SK-N-SH (cell line): ENCODE data around the gene NOLC1. TPM values are rescaled to one million over a fixed set of nuclear protein-coding genes. Genes with fewer than 3 reads are reported as not detected.

Source experiments
- CTCF ChIA-PET: fragments of 300-600, 350-600 bp; formaldehyde crosslinking; extraction: SDS; loops from one replicate; lab custom pipeline; 2021; lab: Yijun Ruan, JAX
- POLR2A ChIA-PET: fragments of 350-600 bp; sonication (Branson Sonifier 250); formaldehyde crosslinking; extraction: SDS; loops from one replicate; lab custom pipeline; 2020; ENCODE audit warnings: antibody characterized with exemption, inconsistent platforms; lab: Yijun Ruan, JAX
- DNase-seq: peaks from one replicate; pipeline ENCODE4 v3.0.0; 2012
- H2AFZ ChIP-seq: fragments of 200-600 bp; sonication (generic); 2 replicates; pipeline ENCODE4 v1.8.1; 2016; ENCODE audit warnings: antibody characterized with exemption, mild to moderate bottlenecking, low read depth
- H3F3A ChIP-seq: fragments of 200-600 bp; sonication (generic); replicated peaks from 2 replicates; pipeline ENCODE3; 2016; ENCODE audit warnings: antibody characterized with exemption, mild to moderate bottlenecking; ENCODE audit not compliant: insufficient read depth
- H3K27ac ChIP-seq, 2 experiments: fragments of 200-500 bp in 1 of 2; fragments of 200-600 bp in 1 of 2; sonication (Bioruptor generic) in 1 of 2; sonication (generic), shearing (Covaris generic) in 1 of 2; 2 replicates each; pipeline versions ENCODE4 v1.5.1 to v1.6.1; 2014 to 2016; ENCODE audit warnings: low read depth in 2 of 2, inconsistent platforms in 1 of 2, low read length in 1 of 2, mild to moderate bottlenecking in 1 of 2, mixed read lengths in 1 of 2
- H3K27me3 ChIP-seq: fragments of 200-600 bp; sonication (generic), shearing (Covaris generic); 2 replicates; pipeline ENCODE4 v1.6.1; 2016; ENCODE audit warnings: mixed run types; ENCODE audit not compliant: insufficient read depth
- H3K36me3 ChIP-seq, 2 experiments: fragments of 200-500 bp in 1 of 2; fragments of 200-600 bp in 1 of 2; sonication (Bioruptor generic) in 1 of 2; sonication (generic) in 1 of 2; replicated peaks in 1 of 2; 2 replicates each; pipeline versions ENCODE3 to v1.5.1; 2014 to 2016; ENCODE audit warnings: low read length in 1 of 2, mild to moderate bottlenecking in 1 of 2; ENCODE audit not compliant: insufficient read depth in 2 of 2, control insufficient read depth in 1 of 2
- H3K4me1 ChIP-seq, 2 experiments: fragments of 200-500 bp in 1 of 2; fragments of 200-600 bp in 1 of 2; sonication (Bioruptor generic) in 1 of 2; sonication (generic), shearing (Covaris generic) in 1 of 2; 2 replicates each; pipeline versions ENCODE4 v1.5.1 to v1.6.1; 2014 to 2016; ENCODE audit warnings: low read depth in 1 of 2, low read length in 1 of 2, mixed run types in 1 of 2; ENCODE audit not compliant: insufficient read depth in 2 of 2, control insufficient read depth in 1 of 2
- H3K4me2 ChIP-seq: fragments of 200-600 bp; sonication (generic), shearing (Covaris generic); 2 replicates; pipeline ENCODE4 v1.6.1; 2017; ENCODE audit warnings: mixed run types
- H3K4me3 ChIP-seq, 2 experiments: fragments of 200-500 bp in 1 of 2; fragments of 200-600 bp in 1 of 2; sonication (Bioruptor generic) in 1 of 2; sonication (generic), shearing (Covaris generic) in 1 of 2; 2 replicates each; pipeline versions ENCODE4 v1.5.1 to v1.8.1; 2014 to 2016; ENCODE audit warnings: low read depth in 2 of 2, inconsistent platforms in 1 of 2, low read length in 1 of 2, mild to moderate bottlenecking in 1 of 2, mixed read lengths in 1 of 2, moderate library complexity in 1 of 2
- H3K79me2 ChIP-seq: fragments of 200-600 bp; sonication (generic); 2 replicates; pipeline ENCODE4 v1.8.1; 2017; ENCODE audit warnings: mild to moderate bottlenecking; ENCODE audit not compliant: insufficient read depth
- H3K9ac ChIP-seq: fragments of 200-600 bp; sonication (generic); 2 replicates; pipeline ENCODE4 v1.6.1; 2017; ENCODE audit warnings: mixed run types
- H3K9me2 ChIP-seq: fragments of 200-600 bp; sonication (generic); 2 replicates; pipeline ENCODE4 v1.6.1; 2017; ENCODE audit warnings: mixed run types
- H3K9me3 ChIP-seq: fragments of 200-600 bp; sonication (generic); 2 replicates; pipeline ENCODE4 v1.6.1; 2017; ENCODE audit warnings: mixed run types, mild to moderate bottlenecking, moderate library complexity
- H4K20me1 ChIP-seq: fragments of 200-600 bp; sonication (generic); 2 replicates; pipeline ENCODE4 v1.6.1; 2017; ENCODE audit warnings: mild to moderate bottlenecking, mixed run types; ENCODE audit not compliant: insufficient read depth
- CTCF ChIP-seq: fragments of 200-600 bp; sonication (generic); IDR thresholded peaks from 2 replicates; pipeline ENCODE4 v1.6.1; 2017; ENCODE audit warnings: antibody characterized with exemption, mild to moderate bottlenecking, moderate library complexity
- ELF1 ChIP-seq: IDR thresholded peaks from 2 replicates; pipeline ENCODE4 v1.4.0; 2012
- EP300 ChIP-seq, 2 experiments: IDR thresholded peaks; 2 replicates each; pipeline versions ENCODE4 v1.4.0 to v1.6.1; 2012; ENCODE audit warnings: borderline replicate concordance in 1 of 2, low read depth in 1 of 2, low read length in 1 of 2
- FOSL2 ChIP-seq: IDR thresholded peaks from 2 replicates; pipeline ENCODE4 v1.4.0; 2012; ENCODE audit warnings: low read depth, mild to moderate bottlenecking, moderate library complexity, borderline replicate concordance
- FOXJ3 ChIP-seq: sonication (generic); formaldehyde crosslinking; IDR thresholded peaks from 2 replicates; pipeline ENCODE4 v1.5.1; 2020; ENCODE audit warnings: mild to moderate bottlenecking, missing genetic modification reagents
- FOXM1 ChIP-seq: IDR thresholded peaks from 2 replicates; pipeline ENCODE4 v1.4.0; 2012; ENCODE audit warnings: low read depth, mild to moderate bottlenecking
- GABPA ChIP-seq: IDR thresholded peaks from 2 replicates; pipeline ENCODE4 v1.4.0; 2012; ENCODE audit warnings: low read depth, mild to moderate bottlenecking
- GATA2 ChIP-seq: sonication (generic); formaldehyde crosslinking; IDR thresholded peaks from 2 replicates; pipeline ENCODE4 v1.5.0; 2020; ENCODE audit warnings: mild to moderate bottlenecking, missing genetic modification reagents
- IRF3 ChIP-seq: fragments of 150-350 bp; IDR thresholded peaks from 2 replicates; pipeline ENCODE4 v1.6.1; 2016; ENCODE audit warnings: mild to moderate bottlenecking, low read depth, low read length
- JUND ChIP-seq: IDR thresholded peaks from 2 replicates; pipeline ENCODE4 v1.4.0; 2012
- MAX ChIP-seq: IDR thresholded peaks from 2 replicates; pipeline ENCODE4 v1.4.0; 2012; ENCODE audit warnings: low read depth
- MXI1 ChIP-seq: IDR thresholded peaks from 2 replicates; pipeline ENCODE4 v1.6.1; 2012; ENCODE audit warnings: mild to moderate bottlenecking, low read depth, low read length, improper control_type of control experiment
- NFIC ChIP-seq: IDR thresholded peaks from 2 replicates; pipeline ENCODE4 v1.4.0; 2012; ENCODE audit warnings: borderline replicate concordance
- NRF1 ChIP-seq: IDR thresholded peaks from 2 replicates; pipeline ENCODE4 v1.6.1; 2012; ENCODE audit warnings: low read depth, mild to moderate bottlenecking, low read length
- PBX3 ChIP-seq: IDR thresholded peaks from 2 replicates; pipeline ENCODE4; 2012
- POLR2AphosphoS5 ChIP-seq: IDR thresholded peaks from 2 replicates; pipeline ENCODE4 v1.6.1; 2012; ENCODE audit warnings: low read depth, low read length
- RAD21 ChIP-seq: IDR thresholded peaks from 2 replicates; pipeline ENCODE4 v1.6.1; 2012; ENCODE audit warnings: mild to moderate bottlenecking, low read length
- RCOR1 ChIP-seq: fragments of 150-350 bp; IDR thresholded peaks from 2 replicates; pipeline ENCODE4 v1.6.1; 2017; ENCODE audit warnings: antibody characterized with exemption, low read length
- RFX5 ChIP-seq: IDR thresholded peaks from 2 replicates; pipeline ENCODE4 v1.6.1; 2012; ENCODE audit warnings: mild to moderate bottlenecking, improper control_type of control experiment, low read length
- RXRA ChIP-seq: IDR thresholded peaks from 2 replicates; pipeline ENCODE4 v1.4.0; 2012; ENCODE audit warnings: low read depth, mild to moderate bottlenecking, borderline replicate concordance
- SIN3A ChIP-seq: IDR thresholded peaks from 2 replicates; pipeline ENCODE4 v1.6.1; 2012; ENCODE audit warnings: low read depth, mild to moderate bottlenecking, low read length, moderate library complexity, borderline replicate concordance
- SMC3 ChIP-seq: IDR thresholded peaks from 2 replicates; pipeline ENCODE4 v1.6.1; 2012; ENCODE audit warnings: low read depth, low read length, improper control_type of control experiment
- TAF1 ChIP-seq: IDR thresholded peaks from 2 replicates; pipeline ENCODE4 v1.6.1; 2012; ENCODE audit warnings: low read depth, mild to moderate bottlenecking, low read length, moderate library complexity, borderline replicate concordance
- TEAD4 ChIP-seq: IDR thresholded peaks from 2 replicates; pipeline ENCODE4 v1.4.0; 2012; ENCODE audit warnings: mild to moderate bottlenecking, borderline replicate concordance; ENCODE audit not compliant: insufficient read depth
- USF2 ChIP-seq: fragments of 150-350 bp; IDR thresholded peaks from 2 replicates; pipeline ENCODE4 v1.6.1; 2017; ENCODE audit warnings: antibody characterized with exemption, low read length, low read depth, borderline replicate concordance
- YY1 ChIP-seq: IDR thresholded peaks from 2 replicates; pipeline ENCODE4 v1.4.0; 2012; ENCODE audit warnings: low read depth, mild to moderate bottlenecking
- WGBS: methylation state at CpG from one replicate; pipeline ENCODE4 v1.1.6; 2017; ENCODE audit warnings: low lambda C conversion rate; 5-methylcytosine and 5-hydroxymethylcytosine counted together
- polyA plus RNA-seq, 3 experiments: library from polyadenylated mRNA; depleted of rRNA; stranded (reverse); fragments of >200 nt; gene quantifications; 2 replicates each; pipeline ENCODE4 v1.2.3, GENCODE V29; 2012
- TF ChIP-seq, protein P1 (sequence below): IDR thresholded peaks from 2 replicates; pipeline ENCODE4 v1.4.0; 2012; ENCODE audit warnings: low read depth, borderline replicate concordance

Gene NOLC1
- polyA plus RNA-seq, 1 of the 3 experiments (the other 2 are of a cell fraction), result 71.8 TPM

DNA sequence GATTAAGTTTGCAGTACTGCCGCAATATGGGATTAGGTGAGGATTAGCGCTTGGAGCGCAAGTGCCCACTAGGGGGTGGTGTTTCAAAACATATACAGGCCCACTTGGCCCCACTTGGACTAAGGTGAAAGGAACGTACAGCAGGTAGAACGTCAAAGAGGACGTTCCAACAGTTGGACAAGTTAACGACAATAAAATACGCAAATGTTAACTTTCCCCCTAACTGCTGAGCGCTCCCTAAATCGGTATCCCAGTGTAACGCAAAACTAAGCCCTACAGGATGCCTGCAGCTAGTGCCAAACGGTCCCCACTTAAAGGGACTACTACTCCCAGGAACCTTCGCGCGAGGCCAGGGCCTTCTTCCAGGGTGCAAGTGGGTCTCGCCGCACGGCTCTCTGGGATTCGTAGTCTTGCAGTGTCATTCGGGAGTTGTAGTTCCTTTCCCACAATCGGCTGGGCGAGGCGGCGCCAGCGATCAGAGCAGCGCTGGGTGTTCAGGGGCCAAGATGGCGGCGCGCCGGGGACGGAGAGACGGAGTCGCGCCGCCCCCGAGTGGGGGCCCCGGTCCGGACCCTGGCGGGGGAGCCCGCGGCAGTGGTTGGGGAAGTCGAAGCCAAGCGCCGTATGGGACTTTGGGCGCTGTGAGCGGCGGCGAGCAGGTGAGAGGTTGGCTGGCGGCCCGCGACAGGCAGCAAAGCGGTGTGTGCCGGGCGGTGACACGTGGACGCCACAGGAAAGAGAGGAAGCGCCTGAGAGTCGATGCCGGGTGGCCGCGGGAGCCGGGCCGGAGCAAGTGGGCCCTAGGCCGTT, 19.4 kb upstream of the NOLC1 start, which contains the start of gene PPRC1:
TSS of gene PPRC1 (plus strand) at position 478 of the 810 bp plus-strand sequence. CDS start at position 507, 29 bp downstream.
- peaks cover 6 to 8% of the 10 kb centered on the region in 2 experiments for H3K36me3 ChIP-seq
- peaks cover 50% of the 10 kb centered on the region for H3K79me2 ChIP-seq
- peak within 1 kb of the TSS; percentile 97 for H3K9ac ChIP-seq
- peak within 1 kb of the TSS; percentile 69 for H3K4me2 ChIP-seq
- H3K9me2 ChIP-seq, result no peaks in the 10 kb centered on the region
- peak; percentile 95 for DNase-seq
- peaks cover 15% of the 10 kb centered on the region for H3F3A ChIP-seq
- H3K9me3 ChIP-seq, result no peaks in the 10 kb centered on the region
- H4K20me1 ChIP-seq, result peaks cover 39% of the 10 kb centered on the region
- peak within 1 kb of the TSS; percentile 90 to 99 for H3K4me3 ChIP-seq
- H3K27ac ChIP-seq, result peak within 1 kb of the TSS; percentile 80 to 91
- ChIA-PET POLR2A (interaction anchor here (1.0 kb wide), 1 partner anchor 219 kb away, joined by 3 read pairs; no protein-coding TSS in a partner anchor), CTCF (interaction anchor here (0.6 to 2.5 kb wide), 15 partner anchors 10 to 1295 kb away, joined by 3 to 39 read pairs (median 4); partner anchors contain the start of gene GBF1)
- H3K4me1 ChIP-seq, result peaks cover 13 to 18% of the 10 kb centered on the region in 2 experiments; a peak in 2 of 4 replicates
- peak within 1 kb of the TSS; percentile 83 for H2AFZ ChIP-seq
- H3K27me3 ChIP-seq, result no peaks in the 10 kb centered on the region
- WGBS, result under 1% methylated on average over 31 of the region's 64 CpGs
- no peak for TF ChIP-seq GATA2
- peak; percentile 96 for TF ChIP-seq YY1
- peak; percentile 88; the same call in 1 of the 2 replicates for TF ChIP-seq MXI1
- TF ChIP-seq CTCF, result peak; percentile 97
- TF ChIP-seq RFX5, result no peak
- TF ChIP-seq FOSL2, result no peak
- peak; percentile 72 for TF ChIP-seq RAD21
- TF ChIP-seq NFIC, result no peak
- no peak for TF ChIP-seq EP300 (IDR thresholded peaks at IDR 0.05; ENCODE audit: borderline replicate concordance in 1 of 2, low read depth in 1 of 2, low read length in 1 of 2)
- TF ChIP-seq IRF3, result no peak
- TF ChIP-seq TAF1, result peak; percentile 96
- no peak for TF ChIP-seq RCOR1
- TF ChIP-seq PBX3, result no peak
- TF ChIP-seq FOXJ3 (CRISPR knock-in tag), result no peak
- TF ChIP-seq MAX, result peak; percentile 12; the same call in 1 of the 2 replicates
- TF ChIP-seq ELF1, result peak; percentile 84
- no peak for TF ChIP-seq JUND
- no peak for TF ChIP-seq USF2
- peak; percentile 81 for TF ChIP-seq GABPA
- peak; percentile 61 for TF ChIP-seq SMC3
- no peak for TF ChIP-seq TEAD4
- TF ChIP-seq RXRA, result no peak
- TF ChIP-seq POLR2AphosphoS5, result peak; percentile 68
- no peak for TF ChIP-seq NRF1
- TF ChIP-seq SIN3A, result peak; percentile 86; the same call in 1 of the 2 replicates
- TF ChIP-seq, protein P1, sequence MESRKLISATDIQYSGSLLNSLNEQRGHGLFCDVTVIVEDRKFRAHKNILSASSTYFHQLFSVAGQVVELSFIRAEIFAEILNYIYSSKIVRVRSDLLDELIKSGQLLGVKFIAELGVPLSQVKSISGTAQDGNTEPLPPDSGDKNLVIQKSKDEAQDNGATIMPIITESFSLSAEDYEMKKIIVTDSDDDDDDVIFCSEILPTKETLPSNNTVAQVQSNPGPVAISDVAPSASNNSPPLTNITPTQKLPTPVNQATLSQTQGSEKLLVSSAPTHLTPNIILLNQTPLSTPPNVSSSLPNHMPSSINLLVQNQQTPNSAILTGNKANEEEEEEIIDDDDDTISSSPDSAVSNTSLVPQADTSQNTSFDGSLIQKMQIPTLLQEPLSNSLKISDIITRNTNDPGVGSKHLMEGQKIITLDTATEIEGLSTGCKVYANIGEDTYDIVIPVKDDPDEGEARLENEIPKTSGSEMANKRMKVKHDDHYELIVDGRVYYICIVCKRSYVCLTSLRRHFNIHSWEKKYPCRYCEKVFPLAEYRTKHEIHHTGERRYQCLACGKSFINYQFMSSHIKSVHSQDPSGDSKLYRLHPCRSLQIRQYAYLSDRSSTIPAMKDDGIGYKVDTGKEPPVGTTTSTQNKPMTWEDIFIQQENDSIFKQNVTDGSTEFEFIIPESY, result peak; percentile 86
- TF ChIP-seq FOXM1, result no peak
